Epithelial cell of proximal tubule (primary cell): ENCODE data around the gene BBS7. TPM values are rescaled to one million over a fixed set of nuclear protein-coding genes. Genes with fewer than 3 reads are reported as not detected.

ENCODE experiments used
- DNase-seq: peaks from one replicate; pipeline ENCODE4 v3.0.0-alpha.2; 2011; ENCODE audit warnings: low read depth
- H3K4me3 ChIP-seq: 2 replicates; pipeline ENCODE4 v1.5.1; 2011; ENCODE audit warnings: low read depth, mild to moderate bottlenecking, low read length
- CTCF ChIP-seq: conservative IDR thresholded peaks from 2 replicates; pipeline ENCODE4 v1.5.1; 2012; ENCODE audit warnings: low read depth, mild to moderate bottlenecking, low read length
- total RNA-seq: library from RNA; depleted of rRNA; stranded (reverse); fragments of >200 nt; gene quantifications from 2 replicates; pipeline ENCODE4 v1.2.3, GENCODE V29; 2015

Gene BBS7
- total RNA-seq, 1 donor from 2014 or later = 26.5 TPM

- no peak for TF ChIP-seq CTCF
- DNase-seq = no peak
- no peak overlapping the region for H3K4me3 ChIP-seq
Measured at GRCh38 chr4:121885115-121885514, 14.8 kb upstream of the BBS7 start.

GRCh38 chr4:121881158-121881557 lies 10.9 kb upstream of the BBS7 start:
- no peak for DNase-seq
- no peak overlapping the region for H3K4me3 ChIP-seq
- TF ChIP-seq CTCF = no peak

- no peak for TF ChIP-seq CTCF
Measured at GRCh38 chr4:121879135-121879534, 8.9 kb upstream of the BBS7 start.

GRCh38 chr4:121877041-121877773 lies 6.9 kb upstream of the BBS7 start:
- DNase-seq = no peak
- no peak for TF ChIP-seq CTCF
- no peak overlapping the region for H3K4me3 ChIP-seq

More at GRCh38 chr4:121879135-121879534, 8.9 kb upstream of the BBS7 start:
- no peak for DNase-seq
- H3K4me3 ChIP-seq = no peak overlapping the region

GRCh38 chr4:121876070-121876469 lies 5.8 kb upstream of the BBS7 start:
- no peak for TF ChIP-seq CTCF
- no peak for DNase-seq
- no peak overlapping the region for H3K4me3 ChIP-seq

- H3K4me3 ChIP-seq = no peak overlapping the region
- no peak for DNase-seq
- no peak for TF ChIP-seq CTCF
Measured at GRCh38 chr4:121875652-121876051, 5.4 kb upstream of the BBS7 start.

- TF ChIP-seq CTCF = no peak
- DNase-seq = no peak
- no peak overlapping the region for H3K4me3 ChIP-seq
Measured at GRCh38 chr4:121873604-121874003, 3.3 kb upstream of the BBS7 start.
